Activated T-helper 2 cell treated with anti-CD3 and anti-CD28 coated beads, Interferon-gamma antibody, Interleukin-2, Interleukin-4, amounts not matched to agents 10 μg/mL and 5 μg/mL and 100 μg/mL, durations not matched to agents 14 hours and 24 hours and 36 hours (primary cell): ENCODE results near the gene SORBS2. TPM values are rescaled to one million over a fixed set of nuclear protein-coding genes. Genes with fewer than 3 reads are reported as not detected.

ENCODE experiments used
- DNase-seq: peaks from one replicate; pipeline ENCODE4 v3.0.0; 2021; ENCODE audit warnings: low spot score
- H3K27ac Mint-ChIP-seq: one replicate; pipeline ENCODE4 v1.8.0; 2021; ENCODE audit warnings: mixed read lengths
- H3K27me3 Mint-ChIP-seq: one replicate; pipeline ENCODE4 v1.8.0; 2021; ENCODE audit warnings: low read depth, mixed read lengths
- H3K36me3 Mint-ChIP-seq: one replicate; pipeline ENCODE4 v1.8.0; 2021; ENCODE audit warnings: low read depth, mixed read lengths
- H3K4me1 Mint-ChIP-seq: one replicate; pipeline ENCODE4 v1.8.0; 2021; ENCODE audit warnings: low read depth, mixed read lengths
- H3K4me3 Mint-ChIP-seq: one replicate; pipeline ENCODE4 v1.8.0; 2021; ENCODE audit warnings: low read depth, mild to moderate bottlenecking, moderate library complexity, mixed read lengths
- H3K9me3 Mint-ChIP-seq: one replicate; pipeline ENCODE4 v1.8.0; 2021; ENCODE audit warnings: mixed read lengths
- intact Hi-C: fragments of 100-400 bp; cut with micrococcal nuclease; formaldehyde crosslinking; loops from one replicate; pipeline ENCODE4 v1.15.1; 2023
- total RNA-seq: library from RNA; stranded (reverse); gene quantifications from 2 replicates; pipeline ENCODE4 v1.2.3, GENCODE V29; 2022

SORBS2 gene
- total RNA-seq, 1 donor from 2014 or later = not detected

DNA sequence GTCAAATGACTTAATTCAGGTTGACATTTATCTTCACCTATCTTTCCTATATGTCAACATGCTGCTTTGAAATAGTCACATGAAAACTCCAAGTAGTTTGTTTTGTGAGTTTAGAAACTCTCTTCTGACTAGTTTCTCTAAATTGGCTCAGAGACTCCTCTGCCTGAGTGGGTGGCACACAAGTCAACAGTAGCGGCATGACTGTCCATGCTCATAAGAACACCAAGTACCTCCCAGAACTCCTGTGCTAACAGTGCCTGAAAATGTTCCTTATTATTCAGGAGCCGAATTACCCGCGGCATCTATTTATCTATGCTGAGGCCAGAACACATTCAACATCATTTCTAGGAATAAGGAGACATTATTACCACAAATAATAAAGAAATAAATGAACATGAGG lies 116.3 kb downstream of the SORBS2 start:
- H3K36me3 Mint-ChIP-seq = no peaks in the 10 kb centered on the region
- intact Hi-C loops = no loop called here
- no peak overlapping the region for H3K27ac Mint-ChIP-seq
- no peak overlapping the region for H3K4me3 Mint-ChIP-seq
- DNase-seq = no peak
- no peaks in the 10 kb centered on the region for H3K4me1 Mint-ChIP-seq
- peaks cover 2% of the 10 kb centered on the region for H3K27me3 Mint-ChIP-seq
- H3K9me3 Mint-ChIP-seq = no peaks in the 10 kb centered on the region

DNA sequence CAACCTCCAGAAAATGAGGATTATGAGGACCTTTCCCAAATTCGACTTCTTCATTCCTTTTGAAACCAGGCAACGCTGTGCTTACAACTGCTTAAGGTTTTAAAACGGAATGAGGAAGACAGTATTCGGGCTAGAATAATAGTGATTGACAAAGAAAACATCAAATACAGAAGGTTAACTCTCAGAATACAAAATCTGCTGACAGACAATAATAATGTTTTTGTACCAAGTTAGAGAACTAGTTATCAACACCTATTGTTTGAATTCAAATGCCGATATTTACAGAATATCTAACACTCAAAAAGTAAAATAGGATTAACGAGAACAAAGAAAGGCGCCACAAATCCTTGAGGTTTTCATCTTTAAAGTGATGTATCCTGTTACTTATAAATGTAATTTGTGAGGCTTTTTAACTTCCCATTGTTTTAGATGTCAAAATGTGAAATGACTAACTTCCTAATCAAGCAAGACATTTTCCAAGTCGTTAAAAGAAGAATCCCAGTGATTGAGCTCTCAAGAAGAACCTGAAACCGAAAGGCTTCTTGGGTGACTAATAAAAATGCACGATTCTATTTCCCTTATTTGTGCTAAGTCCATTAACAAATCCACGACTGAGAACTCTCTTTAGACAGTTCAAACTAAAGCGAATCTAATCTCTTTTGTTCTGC lies 118.3 kb downstream of the SORBS2 start:
- Mint-ChIP-seq H3K27me3 (peaks cover 2% of the 10 kb centered on the region), H3K27ac (no peak overlapping the region), H3K4me1 (no peaks in the 10 kb centered on the region), H3K36me3 (no peaks in the 10 kb centered on the region), H3K9me3 (no peaks in the 10 kb centered on the region), H3K4me3 (no peak overlapping the region)
- intact Hi-C loops = no loop called here
- no peak for DNase-seq

DNA sequence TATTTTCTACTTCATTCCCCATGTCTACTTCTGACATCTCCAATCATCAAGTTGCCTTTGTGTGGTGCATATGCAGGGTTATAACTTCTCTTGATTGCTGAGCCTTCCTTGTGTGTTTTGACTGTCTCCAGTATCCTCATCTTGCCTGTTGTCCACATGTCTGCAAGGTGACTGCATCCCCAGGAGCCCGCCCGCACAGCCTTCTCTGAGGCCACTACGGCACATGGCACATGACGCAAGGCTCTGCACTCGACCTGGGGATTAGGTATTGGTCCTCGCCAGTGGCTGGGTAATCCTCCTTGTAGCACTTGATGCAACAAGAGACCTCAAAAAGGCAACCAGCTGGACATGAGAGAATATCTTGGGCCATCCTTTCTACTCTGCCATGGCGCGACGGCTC lies 122.6 kb downstream of the SORBS2 start:
- Mint-ChIP-seq H3K36me3 (no peaks in the 10 kb centered on the region), H3K27me3 (no peaks in the 10 kb centered on the region), H3K4me3 (no peak overlapping the region), H3K27ac (no peak overlapping the region), H3K4me1 (no peaks in the 10 kb centered on the region), H3K9me3 (no peaks in the 10 kb centered on the region)
- no peak for DNase-seq
- intact Hi-C loops = no loop called here

DNA sequence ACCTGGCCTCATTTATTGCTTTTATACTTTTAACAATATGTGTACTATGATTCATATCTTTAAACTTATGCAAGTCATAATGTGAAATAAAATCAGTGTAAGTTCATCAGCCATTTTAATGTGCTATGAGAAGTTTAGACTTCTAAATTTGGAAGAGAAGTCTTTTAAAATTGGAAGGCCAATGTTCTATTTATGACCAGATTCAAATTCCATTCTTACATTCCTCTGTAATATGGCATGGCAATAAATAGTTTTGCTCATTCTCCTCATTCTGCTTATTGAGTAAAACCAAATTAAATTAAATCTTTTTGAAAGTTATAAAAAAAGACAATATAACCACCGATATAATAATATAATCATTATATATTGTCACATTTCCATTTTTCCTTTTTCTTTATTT lies 126.2 kb downstream of the SORBS2 start:
- intact Hi-C loops = no loop called here
- Mint-ChIP-seq H3K9me3 (no peaks in the 10 kb centered on the region), H3K36me3 (no peaks in the 10 kb centered on the region), H3K27ac (no peak overlapping the region), H3K4me3 (no peak overlapping the region), H3K4me1 (no peaks in the 10 kb centered on the region), H3K27me3 (no peaks in the 10 kb centered on the region)
- DNase-seq = no peak

DNA sequence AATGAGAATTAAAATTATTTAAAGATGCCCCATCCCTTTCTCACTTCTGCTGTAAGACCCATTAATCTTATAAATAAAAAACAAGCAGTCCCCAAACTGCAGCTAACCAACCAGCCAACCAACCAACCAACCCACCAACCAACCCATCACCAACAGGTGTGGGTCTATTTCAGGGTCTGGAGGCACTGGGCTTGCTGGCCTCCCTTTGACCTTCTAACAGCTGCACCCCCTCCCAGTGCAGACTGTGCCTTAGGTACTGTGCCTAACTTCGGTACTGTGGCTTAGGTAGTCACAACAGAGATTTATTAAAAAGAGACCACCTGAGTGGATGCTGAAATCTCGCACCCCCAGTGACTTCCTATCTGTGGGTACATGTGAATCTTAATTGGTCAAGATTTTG lies 128.1 kb downstream of the SORBS2 start:
- H3K27ac Mint-ChIP-seq = no peak overlapping the region
- no peak for DNase-seq
- no peaks in the 10 kb centered on the region for H3K36me3 Mint-ChIP-seq
- no peak overlapping the region for H3K4me3 Mint-ChIP-seq
- no peaks in the 10 kb centered on the region for H3K9me3 Mint-ChIP-seq
- no peaks in the 10 kb centered on the region for H3K27me3 Mint-ChIP-seq
- intact Hi-C loops = no loop called here
- H3K4me1 Mint-ChIP-seq = no peaks in the 10 kb centered on the region

DNA sequence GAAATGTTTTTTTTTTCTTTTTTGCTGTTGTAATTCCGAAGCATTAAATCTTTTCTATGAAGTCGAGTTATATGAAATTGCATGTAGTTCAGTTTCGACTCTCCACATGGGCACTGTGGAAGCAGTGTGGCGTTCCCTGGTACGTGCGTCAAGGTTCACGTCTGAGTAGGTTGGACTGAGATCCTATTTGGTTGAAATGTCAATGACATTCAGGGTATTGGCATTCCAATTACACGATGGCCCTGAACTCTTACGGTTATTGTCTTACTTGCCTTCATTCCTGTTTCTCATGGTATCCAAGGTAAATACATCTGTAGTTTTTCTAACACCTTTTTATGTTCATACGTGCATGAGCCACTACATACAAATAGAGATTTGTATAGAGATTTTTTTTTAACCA lies 128.8 kb downstream of the SORBS2 start:
- Mint-ChIP-seq H3K4me1 (no peaks in the 10 kb centered on the region), H3K9me3 (no peaks in the 10 kb centered on the region), H3K27ac (no peak overlapping the region), H3K27me3 (no peaks in the 10 kb centered on the region), H3K4me3 (no peak overlapping the region), H3K36me3 (no peaks in the 10 kb centered on the region)
- intact Hi-C loops = no loop called here
- DNase-seq = no peak

DNA sequence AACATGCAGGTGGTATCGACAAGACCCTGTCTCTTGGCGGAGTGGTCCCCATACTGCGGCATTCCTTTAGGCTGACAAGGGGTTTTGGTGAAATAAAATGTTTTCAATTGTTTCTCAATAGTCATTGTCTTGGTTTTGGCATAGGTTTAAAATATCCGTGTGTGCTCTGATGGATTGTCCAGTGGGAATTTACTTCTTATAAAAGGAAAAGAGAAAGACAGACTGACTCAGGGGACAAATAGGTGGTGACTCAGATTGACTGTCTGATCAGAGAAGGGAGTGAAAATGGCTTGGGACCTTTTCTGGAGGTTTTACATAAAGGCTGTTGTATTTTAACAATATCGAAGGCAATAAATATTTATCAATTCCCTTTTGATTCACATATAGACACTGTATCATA lies 129.8 kb downstream of the SORBS2 start:
- no peaks in the 10 kb centered on the region for H3K4me1 Mint-ChIP-seq
- no peaks in the 10 kb centered on the region for H3K9me3 Mint-ChIP-seq
- intact Hi-C loops = no loop called here
- H3K27me3 Mint-ChIP-seq = peaks cover under 1% of the 10 kb centered on the region
- DNase-seq = no peak
- no peaks in the 10 kb centered on the region for H3K36me3 Mint-ChIP-seq
- no peak overlapping the region for H3K4me3 Mint-ChIP-seq
- no peak overlapping the region for H3K27ac Mint-ChIP-seq

DNA sequence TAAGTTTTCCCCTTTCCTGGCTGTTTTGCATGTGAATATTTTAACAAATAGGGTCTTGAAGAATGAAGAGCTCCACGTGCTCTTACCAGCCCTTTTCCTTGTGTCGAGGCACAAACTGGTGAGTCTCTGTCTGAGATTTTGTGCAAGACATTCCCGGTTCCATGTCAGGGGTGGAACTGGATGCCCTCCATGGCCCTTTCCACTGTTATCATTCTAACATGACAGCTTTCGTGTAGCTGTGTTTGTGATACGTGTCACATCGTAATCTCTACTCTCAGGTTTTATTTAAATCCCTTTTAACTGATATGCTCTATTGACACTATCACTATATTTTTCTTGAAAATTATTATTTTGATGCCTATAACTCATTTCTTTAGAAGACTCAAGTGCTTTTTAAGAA lies 130.4 kb downstream of the SORBS2 start:
- Mint-ChIP-seq H3K27ac (no peak overlapping the region), H3K27me3 (peaks cover 2% of the 10 kb centered on the region), H3K4me1 (no peaks in the 10 kb centered on the region), H3K4me3 (no peak overlapping the region), H3K9me3 (no peaks in the 10 kb centered on the region), H3K36me3 (no peaks in the 10 kb centered on the region)
- intact Hi-C loops = no loop called here
- DNase-seq = no peak

DNA sequence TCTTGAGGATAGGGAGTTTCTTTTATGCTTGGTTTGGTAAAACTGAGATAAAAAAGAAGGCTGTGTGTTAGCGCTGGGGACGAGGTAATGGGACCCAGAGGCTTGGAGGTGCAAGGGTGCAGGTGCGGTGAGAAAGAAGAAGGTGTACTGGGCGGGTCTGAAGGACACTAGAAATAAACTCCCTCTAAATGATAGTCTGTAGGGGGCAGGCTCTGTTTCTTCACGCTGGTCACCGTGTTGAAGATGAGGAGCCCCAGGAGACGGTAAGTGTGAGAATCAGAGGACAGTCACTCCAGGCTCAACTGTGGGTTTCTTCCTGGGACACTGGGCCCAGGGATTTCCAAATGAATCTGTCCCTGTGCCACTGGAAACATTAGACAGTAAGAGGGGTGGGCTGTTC lies 131.4 kb downstream of the SORBS2 start:
- no peaks in the 10 kb centered on the region for H3K36me3 Mint-ChIP-seq
- no peaks in the 10 kb centered on the region for H3K4me1 Mint-ChIP-seq
- no peaks in the 10 kb centered on the region for H3K9me3 Mint-ChIP-seq
- H3K27me3 Mint-ChIP-seq = peaks cover 2% of the 10 kb centered on the region
- intact Hi-C loops = no loop called here
- H3K4me3 Mint-ChIP-seq = no peak overlapping the region
- H3K27ac Mint-ChIP-seq = no peak overlapping the region
- no peak for DNase-seq

DNA sequence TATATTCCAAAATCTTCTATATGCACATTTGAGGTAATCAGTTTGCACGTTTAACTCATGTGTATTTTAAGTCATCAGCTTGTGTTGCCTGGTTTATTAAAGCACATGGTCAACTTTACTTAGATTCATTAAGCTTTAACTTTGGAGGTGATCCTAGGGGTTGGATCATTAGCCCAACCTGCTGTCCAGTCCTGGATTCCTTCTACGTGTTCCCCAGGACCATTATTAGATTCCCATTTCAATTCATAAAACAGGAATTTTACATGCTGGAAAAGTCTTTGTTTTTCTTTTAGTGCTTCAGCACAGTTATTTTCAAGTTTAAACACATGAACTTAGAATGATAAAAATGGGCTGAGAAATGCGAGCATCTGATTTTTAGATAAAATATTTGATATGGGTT lies 132.5 kb downstream of the SORBS2 start:
- Mint-ChIP-seq H3K9me3 (no peaks in the 10 kb centered on the region), H3K27me3 (peaks cover 2% of the 10 kb centered on the region), H3K4me3 (no peak overlapping the region), H3K4me1 (peaks cover under 1% of the 10 kb centered on the region), H3K27ac (no peak overlapping the region), H3K36me3 (no peaks in the 10 kb centered on the region)
- intact Hi-C loops = no loop called here
- no peak for DNase-seq

DNA sequence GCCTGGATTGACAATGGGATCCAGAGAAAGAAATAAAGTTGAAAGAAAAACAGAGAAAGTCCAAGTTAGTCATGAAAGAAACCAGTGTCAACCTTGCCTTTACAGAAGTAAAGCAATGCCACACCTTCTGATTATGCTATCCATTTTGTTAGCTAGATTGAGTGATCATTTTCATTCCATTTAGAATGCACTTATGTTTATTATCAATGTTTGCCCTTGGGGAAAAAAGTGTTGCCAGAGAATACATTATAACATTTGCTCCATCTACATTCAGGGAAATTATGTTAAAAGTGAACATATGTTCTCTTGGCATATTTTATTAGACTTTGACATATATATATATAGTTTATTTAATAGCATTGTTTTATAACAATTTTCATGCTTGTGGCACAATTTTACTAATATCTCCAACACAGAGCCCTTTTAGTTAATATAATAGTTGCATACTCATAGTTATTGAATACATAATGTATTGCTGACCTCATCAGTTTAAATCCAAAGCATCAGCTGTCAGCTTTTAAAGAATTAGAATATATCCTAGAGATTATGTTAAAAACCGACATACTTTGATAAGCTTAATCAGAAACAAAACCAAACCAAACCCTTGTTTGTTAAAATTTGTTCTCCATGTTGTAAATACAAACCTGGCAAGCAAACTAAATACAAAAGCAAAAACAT lies 134.2 kb downstream of the SORBS2 start:
- no peaks in the 10 kb centered on the region for H3K9me3 Mint-ChIP-seq
- intact Hi-C loops = no loop called here
- H3K27ac Mint-ChIP-seq = no peak overlapping the region
- peaks cover 5% of the 10 kb centered on the region for H3K4me1 Mint-ChIP-seq
- no peak overlapping the region for H3K4me3 Mint-ChIP-seq
- H3K36me3 Mint-ChIP-seq = no peaks in the 10 kb centered on the region
- no peak for DNase-seq
- peaks cover 2% of the 10 kb centered on the region for H3K27me3 Mint-ChIP-seq

DNA sequence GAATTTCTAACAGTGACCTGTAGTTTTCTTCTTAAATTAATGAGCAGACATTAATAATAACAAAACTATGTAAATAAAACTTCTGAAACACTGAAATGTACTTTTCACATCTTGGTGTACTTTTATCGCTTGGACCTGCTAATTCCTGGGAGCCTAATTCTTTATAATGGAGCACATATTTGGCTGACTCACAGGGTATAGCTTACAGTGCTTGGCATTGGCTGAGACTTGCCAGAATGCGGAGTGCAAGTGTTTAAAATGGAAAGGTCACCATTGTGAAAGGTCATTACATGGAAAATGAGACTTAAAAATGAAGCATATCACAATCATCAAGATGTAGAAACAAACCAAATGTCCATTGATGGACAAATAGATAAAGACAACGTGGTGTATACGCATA lies 139.4 kb downstream of the SORBS2 start:
- Mint-ChIP-seq H3K4me3 (no peak overlapping the region), H3K9me3 (no peaks in the 10 kb centered on the region), H3K36me3 (no peaks in the 10 kb centered on the region), H3K27me3 (peaks cover 2% of the 10 kb centered on the region), H3K27ac (no peak overlapping the region), H3K4me1 (peaks cover 5% of the 10 kb centered on the region)
- intact Hi-C loops = no loop called here
- DNase-seq = no peak

DNA sequence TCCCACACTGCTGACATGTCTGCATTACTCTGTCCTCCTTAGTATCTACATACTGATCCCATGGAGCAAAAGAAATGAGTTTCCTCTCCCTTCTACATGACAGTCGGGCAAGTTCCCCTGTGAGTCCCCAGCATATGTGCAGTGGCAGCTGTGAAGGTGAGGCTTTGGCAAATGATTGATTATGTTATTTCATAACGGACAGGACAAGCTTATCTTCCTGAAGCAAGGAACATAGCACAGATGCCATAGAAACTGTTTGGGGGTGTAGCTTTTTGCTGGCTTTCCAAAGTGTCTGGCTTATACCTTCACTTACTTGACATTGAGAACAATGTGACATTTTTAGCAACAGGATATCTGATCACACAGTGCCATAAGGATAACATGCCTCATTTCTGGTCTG lies 139.8 kb downstream of the SORBS2 start:
- H3K27ac Mint-ChIP-seq = no peak overlapping the region
- no peak overlapping the region for H3K4me3 Mint-ChIP-seq
- H3K36me3 Mint-ChIP-seq = no peaks in the 10 kb centered on the region
- no peak for DNase-seq
- peaks cover 5% of the 10 kb centered on the region for H3K4me1 Mint-ChIP-seq
- intact Hi-C loops = no loop called here
- no peaks in the 10 kb centered on the region for H3K9me3 Mint-ChIP-seq
- peaks cover under 1% of the 10 kb centered on the region for H3K27me3 Mint-ChIP-seq
